CD14-positive monocyte (primary cell): Measurements from ENCODE around the gene SUCLG2. TPM values are rescaled to one million over a fixed set of nuclear protein-coding genes. Genes with fewer than 3 reads are reported as not detected.

ENCODE experiments used
- DNase-seq, 3 donors: peaks; one replicate each; pipeline ENCODE4 v3.0.0-alpha.2; 2011 to 2022
- H2AFZ ChIP-seq: 2 replicates; pipeline ENCODE4 v1.6.0; 2012; ENCODE audit warnings: mild to moderate bottlenecking, low read depth, low read length, inconsistent platforms; ENCODE audit not compliant: insufficient read depth, poor library complexity, severe bottlenecking
- H3K27ac ChIP-seq, 2 donors: 1 replicate in 1 of 2; 2 replicates in 1 of 2; pipeline ENCODE4 v1.5.1; 2012 to 2013; ENCODE audit warnings: low read length in 2 of 2, control low read depth in 1 of 2, inconsistent platforms in 1 of 2, low read depth in 1 of 2, mild to moderate bottlenecking in 1 of 2
- H3K27me3 ChIP-seq, 2 donors: one replicate each; pipeline versions ENCODE4 v1.6.0 to v1.6.1; 2011 to 2013; ENCODE audit warnings: low read length in 2 of 2; ENCODE audit not compliant: control insufficient read depth in 2 of 2, insufficient read depth in 2 of 2
- H3K36me3 ChIP-seq, 2 donors: replicated peaks in 1 of 2; 1 replicate in 1 of 2; 2 replicates in 1 of 2; pipeline versions ENCODE4 v1.5.1 to v1.6.1; 2012 to 2013; ENCODE audit warnings: low read length in 2 of 2, control low read depth in 1 of 2, inconsistent platforms in 1 of 2, mild to moderate bottlenecking in 1 of 2; ENCODE audit not compliant: insufficient read depth in 2 of 2, control insufficient read depth in 1 of 2
- H3K4me1 ChIP-seq, 2 donors: 1 replicate in 1 of 2; 2 replicates in 1 of 2; pipeline versions ENCODE4 v1.5.1 to v1.6.1; 2012 to 2013; ENCODE audit warnings: low read length in 2 of 2, control low read depth in 1 of 2, inconsistent platforms in 1 of 2, mild to moderate bottlenecking in 1 of 2, moderate library complexity in 1 of 2; ENCODE audit not compliant: insufficient read depth in 2 of 2, control insufficient read depth in 1 of 2
- H3K4me2 ChIP-seq: replicated peaks from 2 replicates; pipeline ENCODE3; 2012; ENCODE audit warnings: low read length, moderate library complexity, mild to moderate bottlenecking; ENCODE audit not compliant: poor library complexity, severe bottlenecking; ENCODE audit errors: extremely low read depth
- H3K4me3 ChIP-seq, 3 experiments: fragments of 200-600 bp in 1 of 3; sonication (generic) in 1 of 3; replicated peaks in 1 of 3; 1 replicate in 2 of 3; 2 replicates in 1 of 3; pipeline ENCODE4 v1.5.1; 2011 to 2013; ENCODE audit warnings: low read length in 3 of 3, mild to moderate bottlenecking in 3 of 3, control low read depth in 2 of 3, low read depth in 2 of 3, inconsistent platforms in 1 of 3, moderate library complexity in 1 of 3
- H3K79me2 ChIP-seq: 2 replicates; pipeline ENCODE4 v1.6.0; 2012; ENCODE audit warnings: mild to moderate bottlenecking, control low read depth, inconsistent platforms, low read length, moderate library complexity; ENCODE audit not compliant: insufficient read depth
- H3K9ac ChIP-seq: 2 replicates; pipeline ENCODE4 v1.6.0; 2017; ENCODE audit warnings: low read length, mild to moderate bottlenecking; ENCODE audit not compliant: insufficient read depth, poor library complexity, severe bottlenecking
- H3K9me3 ChIP-seq, 2 donors: replicated peaks in 1 of 2; 1 replicate in 1 of 2; 2 replicates in 1 of 2; pipeline versions ENCODE4 v1.5.1 to v1.6.1; 2012 to 2013; ENCODE audit warnings: low read length in 2 of 2, control low read depth in 1 of 2; ENCODE audit not compliant: control insufficient read depth in 1 of 2, insufficient read depth in 1 of 2
- H4K20me1 ChIP-seq: 2 replicates; pipeline ENCODE4 v1.6.0; 2012; ENCODE audit warnings: mild to moderate bottlenecking, low read length, control low read depth, moderate library complexity; ENCODE audit not compliant: insufficient read depth
- H3K27ac Mint-ChIP-seq, 7 donors: one replicate each; pipeline ENCODE4 v1.8.0; 2020; ENCODE audit warnings: mild to moderate bottlenecking in 7 of 7, mixed read lengths in 7 of 7, moderate library complexity in 6 of 7, inconsistent platforms in 2 of 7
- H3K27me3 Mint-ChIP-seq, 3 donors: one replicate each; pipeline ENCODE4 v1.8.0; 2021 to 2022; ENCODE audit warnings: low read depth in 3 of 3, mild to moderate bottlenecking in 3 of 3, mixed read lengths in 3 of 3, moderate library complexity in 3 of 3, inconsistent platforms in 1 of 3
- H3K36me3 Mint-ChIP-seq, 2 donors: one replicate each; pipeline ENCODE4 v1.8.0; 2020; ENCODE audit warnings: mixed read lengths in 2 of 2, inconsistent platforms in 1 of 2, mild to moderate bottlenecking in 1 of 2
- H3K4me1 Mint-ChIP-seq: one replicate; pipeline ENCODE4 v1.8.0; 2020; ENCODE audit warnings: mild to moderate bottlenecking, mixed read lengths
- H3K4me3 Mint-ChIP-seq, 2 donors: one replicate each; pipeline ENCODE4 v1.8.0; 2020; ENCODE audit warnings: mild to moderate bottlenecking in 2 of 2, mixed read lengths in 2 of 2, moderate library complexity in 1 of 2
- H3K9me3 Mint-ChIP-seq, 7 donors: one replicate each; pipeline ENCODE4 v1.8.0; 2020 to 2022; ENCODE audit warnings: mixed read lengths in 7 of 7, mild to moderate bottlenecking in 6 of 7, moderate library complexity in 6 of 7, inconsistent platforms in 2 of 7
- CTCF ChIP-seq: fragments of 200-600 bp; IDR thresholded peaks from one replicate; pipeline ENCODE4 v1.8.0; 2022; ENCODE audit warnings: antibody characterized with exemption, mild to moderate bottlenecking
- WGBS: methylation state at CpG from one replicate; pipeline ENCODE4 v1.1.5; 2013; ENCODE audit warnings: missing lambda C conversion rate; ENCODE audit not compliant: insufficient coverage; 5-methylcytosine and 5-hydroxymethylcytosine counted together
- intact Hi-C, 2 donors: fragments of 100-400 bp; cut with micrococcal nuclease; formaldehyde crosslinking; loops; one replicate each; pipeline versions ENCODE4 v1.15.0 to v1.15.1; 2023
- polyA plus RNA-seq, 3 donors: library from polyadenylated mRNA; depleted of rRNA in 1 of 3; unstranded in 2 of 3; stranded (reverse) in 1 of 3; fragments of 300-500 nt in 2 of 3; fragments of >200 nt in 1 of 3; fragmentation: Illumina TruSeq in 2 of 3; gene quantifications; 1 replicate in 2 of 3; 2 replicates in 1 of 3; pipeline ENCODE4 v1.2.3, GENCODE V29; 2012 to 2021

SUCLG2 gene
- polyA plus RNA-seq, 3 donors, result 10.8 to 37.5 (median 32.9) TPM

GRCh38 chr3:67678665-67679064 lies 24.3 kb upstream of the SUCLG2 start:
- Mint-ChIP-seq H3K4me3 (no peak overlapping the region), H3K27ac (no peak overlapping the region), H3K36me3 (no peaks in the 10 kb centered on the region), H3K9me3 (peaks cover 0 to 2% (median 2%) of the 10 kb centered on the region in 7 donors), H3K4me1 (no peaks in the 10 kb centered on the region), H3K27me3 (peaks cover 0 to 4% (median 3%) of the 10 kb centered on the region in 3 donors)
- Histone ChIP-seq H3K27me3 (no peaks in the 10 kb centered on the region), H2AFZ (no peak overlapping the region), H3K36me3 (no peaks in the 10 kb centered on the region), H3K9me3 (no peaks in the 10 kb centered on the region), H3K4me2 (no peak overlapping the region), H3K4me3 (no peak overlapping the region), H3K4me1 (peaks cover 0 to 4% of the 10 kb centered on the region in 2 donors), H3K9ac (no peak overlapping the region), H4K20me1 (no peaks in the 10 kb centered on the region), H3K27ac (no peak overlapping the region), H3K79me2 (no peaks in the 10 kb centered on the region)
- no peak for DNase-seq
- intact Hi-C loops, result no loop called here
- no peak for TF ChIP-seq CTCF

GRCh38 chr3:67674055-67674454 lies 19.6 kb upstream of the SUCLG2 start:
- H3K9ac ChIP-seq, result no peak overlapping the region
- no peaks in the 10 kb centered on the region for H3K79me2 ChIP-seq
- no peaks in the 10 kb centered on the region for H3K36me3 ChIP-seq
- WGBS, result 94% methylated on average over 2 of the region's 4 CpGs
- no peak overlapping the region for H2AFZ ChIP-seq
- intact Hi-C loops, result no loop called here
- H3K4me2 ChIP-seq, result no peak overlapping the region
- H3K9me3 ChIP-seq, result no peaks in the 10 kb centered on the region
- no peaks in the 10 kb centered on the region for H4K20me1 ChIP-seq
- H3K4me3 ChIP-seq, result no peak overlapping the region
- Mint-ChIP-seq H3K4me3 (no peak overlapping the region), H3K9me3 (peaks cover 0 to 7% (median 2%) of the 10 kb centered on the region in 7 donors), H3K27ac (no peak overlapping the region), H3K36me3 (no peaks in the 10 kb centered on the region), H3K4me1 (no peaks in the 10 kb centered on the region), H3K27me3 (peaks cover 0 to 6% (median 4%) of the 10 kb centered on the region in 3 donors)
- H3K27ac ChIP-seq, result no peak overlapping the region
- H3K27me3 ChIP-seq, result peaks cover 3 to 4% of the 10 kb centered on the region in 2 donors
- no peak for TF ChIP-seq CTCF
- no peaks in the 10 kb centered on the region for H3K4me1 ChIP-seq
- no peak for DNase-seq
